Caco-2 (cell line): ENCODE results near the gene OSBPL10. TPM values are rescaled to one million over a fixed set of nuclear protein-coding genes. Genes with fewer than 3 reads are reported as not detected.

Source experiments
- BruUV-seq: library from RNA; stranded (reverse); fragments of 400-500 nt; replicated peaks from 2 replicates; lab custom pipeline; 2021; lab: Mats Ljungman, UMichigan
- CTCF ChIA-PET: fragments of 300-600 bp; sonication (Branson Sonifier 250); formaldehyde crosslinking; loops from one replicate; lab custom pipeline; 2022; ENCODE audit warnings: antibody characterized with exemption; lab: Charles Lee
- POLR2A ChIA-PET: fragments of 300-600 bp; sonication (Branson Sonifier 250); formaldehyde crosslinking; loops from one replicate; lab custom pipeline; 2022; ENCODE audit warnings: antibody characterized with exemption; lab: Charles Lee
- DNase-seq, 2 experiments: peaks; one replicate each; pipeline versions ENCODE4 v3.0.0 to v3.0.0-alpha.2; 2020 to 2022
- H3K27me3 ChIP-seq: replicated peaks from 2 replicates; pipeline ENCODE4 v1.6.0; 2011; ENCODE audit warnings: low read length; ENCODE audit not compliant: control insufficient read depth, insufficient read depth
- H3K36me3 ChIP-seq: 2 replicates; pipeline ENCODE4 v1.5.1; 2011; ENCODE audit warnings: low read length; ENCODE audit not compliant: control insufficient read depth, insufficient read depth
- H3K4me1 ChIP-seq: fragments of 250-450 bp; sonication (Bioruptor Pico); 2 replicates; pipeline ENCODE4 v1.5.1; 2020; ENCODE audit warnings: mild to moderate bottlenecking
- H3K4me3 ChIP-seq: 2 replicates; pipeline ENCODE4 v1.5.1; 2011; ENCODE audit warnings: low read depth, mild to moderate bottlenecking, control low read depth, low read length
- H3K9me3 ChIP-seq: fragments of 250-450 bp; sonication (Bioruptor Pico); 2 replicates; pipeline ENCODE4 v1.5.1; 2020; ENCODE audit warnings: mild to moderate bottlenecking, moderate library complexity
- H3K27ac Mint-ChIP-seq: one replicate; pipeline ENCODE4 v1.8.0; 2022; ENCODE audit warnings: mixed read lengths; ENCODE audit not compliant: unreplicated experiment
- H3K27me3 Mint-ChIP-seq: one replicate; pipeline ENCODE4 v1.8.0; 2022; ENCODE audit warnings: mixed read lengths; ENCODE audit not compliant: insufficient read depth, unreplicated experiment
- H3K36me3 Mint-ChIP-seq: one replicate; pipeline ENCODE4 v1.8.0; 2022; ENCODE audit warnings: mild to moderate bottlenecking, mixed read lengths; ENCODE audit not compliant: insufficient read depth, unreplicated experiment
- H3K4me1 Mint-ChIP-seq: one replicate; pipeline ENCODE4 v1.8.0; 2022; ENCODE audit warnings: low read depth, mixed read lengths; ENCODE audit not compliant: unreplicated experiment
- H3K4me3 Mint-ChIP-seq: one replicate; pipeline ENCODE4 v1.8.0; 2022; ENCODE audit warnings: mild to moderate bottlenecking, moderate library complexity, mixed read lengths; ENCODE audit not compliant: unreplicated experiment
- H3K9me3 Mint-ChIP-seq: one replicate; pipeline ENCODE4 v1.8.0; 2022; ENCODE audit warnings: mixed read lengths; ENCODE audit not compliant: unreplicated experiment
- intact Hi-C: fragments of 100-400 bp; cut with micrococcal nuclease; formaldehyde crosslinking; loops from one replicate; pipeline ENCODE4 v1.10.0; 2022; ENCODE audit not compliant: unreplicated experiment
- total RNA-seq: library from RNA; stranded (reverse); gene quantifications from 2 replicates; pipeline ENCODE4 v1.2.3, GENCODE V29; 2022
- TF ChIP-seq, protein P1 (sequence below), 2 experiments: fragments of 200-600 bp in 1 of 2; IDR thresholded peaks; 1 replicate in 1 of 2; 2 replicates in 1 of 2; pipeline versions ENCODE4 v1.5.1 to v1.8.0; 2011 to 2022; ENCODE audit warnings: antibody characterized with exemption in 1 of 2, control low read depth in 1 of 2, inconsistent platforms in 1 of 2, low read depth in 1 of 2, low read length in 1 of 2, mild to moderate bottlenecking in 1 of 2, moderate library complexity in 1 of 2; ENCODE audit not compliant: insufficient read depth in 1 of 2, severe bottlenecking in 1 of 2, unreplicated experiment in 1 of 2

The OSBPL10 gene
- total RNA-seq, 1 experiment from 2014 or later, result 71.2 TPM

DNA sequence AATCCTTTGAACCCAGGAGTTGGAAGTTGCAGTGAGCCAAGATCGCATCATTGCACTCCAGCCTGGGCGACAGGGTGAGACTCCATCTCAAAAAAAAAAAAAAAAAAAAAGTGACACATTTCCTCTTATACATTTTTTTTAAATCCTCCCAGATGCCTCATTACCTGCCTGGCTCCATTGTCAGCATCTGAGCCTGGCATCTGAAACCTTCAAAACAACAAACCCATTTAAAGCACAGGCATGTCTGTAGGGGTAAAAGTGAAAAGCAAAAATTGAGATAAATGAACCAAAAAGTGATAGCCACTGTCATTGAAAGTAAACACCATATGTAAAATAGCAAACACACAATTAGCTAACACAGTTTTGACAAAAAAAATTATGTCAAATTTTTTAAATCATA is 38.6 kb downstream of the OSBPL10 start:
- Mint-ChIP-seq H3K27me3 (no peaks in the 10 kb centered on the region), H3K27ac (no peak overlapping the region), H3K4me3 (no peak overlapping the region), H3K36me3 (peaks cover 5% of the 10 kb centered on the region), H3K9me3 (no peaks in the 10 kb centered on the region), H3K4me1 (peaks cover 17% of the 10 kb centered on the region)
- ChIA-PET POLR2A (no interaction called here), CTCF (no interaction called here)
- Histone ChIP-seq H3K36me3 (no peaks in the 10 kb centered on the region), H3K27me3 (no peaks in the 10 kb centered on the region), H3K4me1 (peaks cover 49% of the 10 kb centered on the region), H3K9me3 (no peaks in the 10 kb centered on the region; the same call in 1 of the 2 replicates), H3K4me3 (no peak overlapping the region)
- intact Hi-C loops, result no loop called here
- TF ChIP-seq, protein P1, sequence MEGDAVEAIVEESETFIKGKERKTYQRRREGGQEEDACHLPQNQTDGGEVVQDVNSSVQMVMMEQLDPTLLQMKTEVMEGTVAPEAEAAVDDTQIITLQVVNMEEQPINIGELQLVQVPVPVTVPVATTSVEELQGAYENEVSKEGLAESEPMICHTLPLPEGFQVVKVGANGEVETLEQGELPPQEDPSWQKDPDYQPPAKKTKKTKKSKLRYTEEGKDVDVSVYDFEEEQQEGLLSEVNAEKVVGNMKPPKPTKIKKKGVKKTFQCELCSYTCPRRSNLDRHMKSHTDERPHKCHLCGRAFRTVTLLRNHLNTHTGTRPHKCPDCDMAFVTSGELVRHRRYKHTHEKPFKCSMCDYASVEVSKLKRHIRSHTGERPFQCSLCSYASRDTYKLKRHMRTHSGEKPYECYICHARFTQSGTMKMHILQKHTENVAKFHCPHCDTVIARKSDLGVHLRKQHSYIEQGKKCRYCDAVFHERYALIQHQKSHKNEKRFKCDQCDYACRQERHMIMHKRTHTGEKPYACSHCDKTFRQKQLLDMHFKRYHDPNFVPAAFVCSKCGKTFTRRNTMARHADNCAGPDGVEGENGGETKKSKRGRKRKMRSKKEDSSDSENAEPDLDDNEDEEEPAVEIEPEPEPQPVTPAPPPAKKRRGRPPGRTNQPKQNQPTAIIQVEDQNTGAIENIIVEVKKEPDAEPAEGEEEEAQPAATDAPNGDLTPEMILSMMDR (IDR thresholded peaks at IDR 0.05; ENCODE audit: insufficient read depth in 1 of 2, low read depth in 1 of 2, low read length in 1 of 2, severe bottlenecking in 1 of 2, unreplicated experiment in 1 of 2), result no peak
- DNase-seq, result no peak
- BruUV-seq, result no TSS peak

DNA sequence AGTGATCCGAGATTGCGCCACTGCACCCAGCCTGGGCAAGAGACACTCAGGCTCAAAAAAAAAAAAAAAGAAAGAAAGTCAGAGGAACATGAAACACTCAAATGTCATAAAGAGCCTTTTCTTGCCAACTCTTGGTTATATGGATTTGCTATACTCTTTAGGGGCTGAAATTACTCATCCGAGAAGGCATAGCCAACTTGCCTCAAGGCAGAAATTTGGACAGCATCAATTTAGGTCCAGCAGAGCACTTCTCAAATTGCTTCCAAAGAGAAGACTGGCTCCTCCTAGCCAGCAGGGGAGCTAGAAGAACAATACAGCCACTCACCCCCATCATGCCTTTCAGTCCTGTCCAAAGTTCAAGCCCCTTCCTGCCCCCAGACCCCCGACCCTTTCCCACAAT is 43.8 kb downstream of the OSBPL10 start:
- no peak for DNase-seq
- TF ChIP-seq, protein P1 (IDR thresholded peaks at IDR 0.05; ENCODE audit: insufficient read depth in 1 of 2, low read depth in 1 of 2, low read length in 1 of 2, severe bottlenecking in 1 of 2, unreplicated experiment in 1 of 2), result no peak
- Histone ChIP-seq H3K9me3 (no peaks in the 10 kb centered on the region; the same call in 1 of the 2 replicates), H3K4me1 (peaks cover 53% of the 10 kb centered on the region), H3K27me3 (no peaks in the 10 kb centered on the region), H3K4me3 (no peak overlapping the region), H3K36me3 (no peaks in the 10 kb centered on the region)
- Mint-ChIP-seq H3K27me3 (no peaks in the 10 kb centered on the region), H3K27ac (no peak overlapping the region), H3K4me1 (peaks cover 8% of the 10 kb centered on the region), H3K36me3 (peaks cover 5% of the 10 kb centered on the region), H3K4me3 (no peak overlapping the region), H3K9me3 (no peaks in the 10 kb centered on the region)
- CTCF ChIA-PET, result no interaction called here
- BruUV-seq, result no TSS peak
- intact Hi-C loops, result no loop called here
- POLR2A ChIA-PET, result no interaction called here

DNA sequence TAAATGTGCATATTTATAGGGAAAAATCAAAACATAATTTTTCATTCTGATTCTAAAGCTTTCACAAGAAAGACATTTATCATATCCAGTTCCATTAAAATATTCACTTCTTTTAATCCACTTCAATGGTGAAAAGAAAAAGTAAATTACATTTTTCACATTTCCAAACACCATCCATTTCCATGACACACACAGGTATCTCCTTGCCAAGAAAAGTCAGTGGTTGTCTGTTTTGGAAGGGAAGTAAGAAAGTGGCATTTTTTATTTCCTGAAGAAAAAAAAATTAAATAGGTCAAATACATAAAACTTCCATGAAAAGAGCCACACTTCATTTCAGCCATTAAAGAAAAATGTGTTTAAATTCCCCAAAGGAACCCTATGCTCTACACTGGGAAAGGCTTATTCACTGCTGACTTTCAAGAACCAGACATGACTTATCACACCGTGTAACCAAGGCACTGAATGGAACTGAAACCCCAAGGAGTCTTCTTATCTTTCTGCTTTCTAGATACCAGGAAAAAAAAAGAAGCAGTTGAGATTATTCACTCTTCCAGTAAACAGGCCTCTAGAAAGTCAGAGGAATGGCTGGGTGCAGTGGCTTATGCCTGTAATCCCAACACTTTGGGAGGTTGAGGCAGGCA is 44.5 kb downstream of the OSBPL10 start:
- intact Hi-C loops, result no loop called here
- Histone ChIP-seq H3K9me3 (no peaks in the 10 kb centered on the region; the same call in 1 of the 2 replicates), H3K4me3 (no peak overlapping the region), H3K4me1 (peaks cover 48% of the 10 kb centered on the region), H3K36me3 (no peaks in the 10 kb centered on the region), H3K27me3 (no peaks in the 10 kb centered on the region)
- Mint-ChIP-seq H3K27ac (no peak overlapping the region), H3K9me3 (no peaks in the 10 kb centered on the region), H3K4me1 (peaks cover 8% of the 10 kb centered on the region), H3K27me3 (no peaks in the 10 kb centered on the region), H3K4me3 (no peak overlapping the region), H3K36me3 (no peaks in the 10 kb centered on the region)
- POLR2A ChIA-PET, result no interaction called here
- CTCF ChIA-PET, result no interaction called here
- no TSS peak for BruUV-seq
- DNase-seq, result no peak
- TF ChIP-seq, protein P1 (IDR thresholded peaks at IDR 0.05; ENCODE audit: insufficient read depth in 1 of 2, low read depth in 1 of 2, low read length in 1 of 2, severe bottlenecking in 1 of 2, unreplicated experiment in 1 of 2), result no peak
